CD14-positive monocyte (primary cell): ENCODE measurements around the gene B3GALT4. TPM values are rescaled to one million over a fixed set of nuclear protein-coding genes. Genes with fewer than 3 reads are reported as not detected.

Experiments
- DNase-seq, 3 donors: peaks; one replicate each; pipeline ENCODE4 v3.0.0-alpha.2; 2011 to 2022
- H2AFZ ChIP-seq: 2 replicates; pipeline ENCODE4 v1.6.0; 2012; ENCODE audit warnings: mild to moderate bottlenecking, low read depth, low read length, inconsistent platforms; ENCODE audit not compliant: insufficient read depth, poor library complexity, severe bottlenecking
- H3K27ac ChIP-seq, 2 donors: 1 replicate in 1 of 2; 2 replicates in 1 of 2; pipeline ENCODE4 v1.5.1; 2012 to 2013; ENCODE audit warnings: low read length in 2 of 2, control low read depth in 1 of 2, inconsistent platforms in 1 of 2, low read depth in 1 of 2, mild to moderate bottlenecking in 1 of 2
- H3K27me3 ChIP-seq, 2 donors: one replicate each; pipeline versions ENCODE4 v1.6.0 to v1.6.1; 2011 to 2013; ENCODE audit warnings: low read length in 2 of 2; ENCODE audit not compliant: control insufficient read depth in 2 of 2, insufficient read depth in 2 of 2
- H3K36me3 ChIP-seq, 2 donors: replicated peaks in 1 of 2; 1 replicate in 1 of 2; 2 replicates in 1 of 2; pipeline versions ENCODE4 v1.5.1 to v1.6.1; 2012 to 2013; ENCODE audit warnings: low read length in 2 of 2, control low read depth in 1 of 2, inconsistent platforms in 1 of 2, mild to moderate bottlenecking in 1 of 2; ENCODE audit not compliant: insufficient read depth in 2 of 2, control insufficient read depth in 1 of 2
- H3K4me1 ChIP-seq, 2 donors: 1 replicate in 1 of 2; 2 replicates in 1 of 2; pipeline versions ENCODE4 v1.5.1 to v1.6.1; 2012 to 2013; ENCODE audit warnings: low read length in 2 of 2, control low read depth in 1 of 2, inconsistent platforms in 1 of 2, mild to moderate bottlenecking in 1 of 2, moderate library complexity in 1 of 2; ENCODE audit not compliant: insufficient read depth in 2 of 2, control insufficient read depth in 1 of 2
- H3K4me2 ChIP-seq: replicated peaks from 2 replicates; pipeline ENCODE3; 2012; ENCODE audit warnings: low read length, moderate library complexity, mild to moderate bottlenecking; ENCODE audit not compliant: poor library complexity, severe bottlenecking; ENCODE audit errors: extremely low read depth
- H3K4me3 ChIP-seq, 3 experiments: fragments of 200-600 bp in 1 of 3; sonication (generic) in 1 of 3; replicated peaks in 1 of 3; 1 replicate in 2 of 3; 2 replicates in 1 of 3; pipeline ENCODE4 v1.5.1; 2011 to 2013; ENCODE audit warnings: low read length in 3 of 3, mild to moderate bottlenecking in 3 of 3, control low read depth in 2 of 3, low read depth in 2 of 3, inconsistent platforms in 1 of 3, moderate library complexity in 1 of 3
- H3K79me2 ChIP-seq: 2 replicates; pipeline ENCODE4 v1.6.0; 2012; ENCODE audit warnings: mild to moderate bottlenecking, control low read depth, inconsistent platforms, low read length, moderate library complexity; ENCODE audit not compliant: insufficient read depth
- H3K9ac ChIP-seq: 2 replicates; pipeline ENCODE4 v1.6.0; 2017; ENCODE audit warnings: low read length, mild to moderate bottlenecking; ENCODE audit not compliant: insufficient read depth, poor library complexity, severe bottlenecking
- H3K9me3 ChIP-seq, 2 donors: replicated peaks in 1 of 2; 1 replicate in 1 of 2; 2 replicates in 1 of 2; pipeline versions ENCODE4 v1.5.1 to v1.6.1; 2012 to 2013; ENCODE audit warnings: low read length in 2 of 2, control low read depth in 1 of 2; ENCODE audit not compliant: control insufficient read depth in 1 of 2, insufficient read depth in 1 of 2
- H4K20me1 ChIP-seq: 2 replicates; pipeline ENCODE4 v1.6.0; 2012; ENCODE audit warnings: mild to moderate bottlenecking, low read length, control low read depth, moderate library complexity; ENCODE audit not compliant: insufficient read depth
- H3K27ac Mint-ChIP-seq, 7 donors: one replicate each; pipeline ENCODE4 v1.8.0; 2020; ENCODE audit warnings: mild to moderate bottlenecking in 7 of 7, mixed read lengths in 7 of 7, moderate library complexity in 6 of 7, inconsistent platforms in 2 of 7
- H3K27me3 Mint-ChIP-seq, 3 donors: one replicate each; pipeline ENCODE4 v1.8.0; 2021 to 2022; ENCODE audit warnings: low read depth in 3 of 3, mild to moderate bottlenecking in 3 of 3, mixed read lengths in 3 of 3, moderate library complexity in 3 of 3, inconsistent platforms in 1 of 3
- H3K36me3 Mint-ChIP-seq, 2 donors: one replicate each; pipeline ENCODE4 v1.8.0; 2020; ENCODE audit warnings: mixed read lengths in 2 of 2, inconsistent platforms in 1 of 2, mild to moderate bottlenecking in 1 of 2
- H3K4me1 Mint-ChIP-seq: one replicate; pipeline ENCODE4 v1.8.0; 2020; ENCODE audit warnings: mild to moderate bottlenecking, mixed read lengths
- H3K4me3 Mint-ChIP-seq, 2 donors: one replicate each; pipeline ENCODE4 v1.8.0; 2020; ENCODE audit warnings: mild to moderate bottlenecking in 2 of 2, mixed read lengths in 2 of 2, moderate library complexity in 1 of 2
- H3K9me3 Mint-ChIP-seq, 7 donors: one replicate each; pipeline ENCODE4 v1.8.0; 2020 to 2022; ENCODE audit warnings: mixed read lengths in 7 of 7, mild to moderate bottlenecking in 6 of 7, moderate library complexity in 6 of 7, inconsistent platforms in 2 of 7
- WGBS: methylation state at CpG from one replicate; pipeline ENCODE4 v1.1.5; 2013; ENCODE audit warnings: missing lambda C conversion rate; ENCODE audit not compliant: insufficient coverage; 5-methylcytosine and 5-hydroxymethylcytosine counted together
- intact Hi-C, 2 donors: fragments of 100-400 bp; cut with micrococcal nuclease; formaldehyde crosslinking; loops; one replicate each; pipeline versions ENCODE4 v1.15.0 to v1.15.1; 2023
- polyA plus RNA-seq, 3 donors: library from polyadenylated mRNA; depleted of rRNA in 1 of 3; unstranded in 2 of 3; stranded (reverse) in 1 of 3; fragments of 300-500 nt in 2 of 3; fragments of >200 nt in 1 of 3; fragmentation: Illumina TruSeq in 2 of 3; gene quantifications; 1 replicate in 2 of 3; 2 replicates in 1 of 3; pipeline ENCODE4 v1.2.3, GENCODE V29; 2012 to 2021
- TF ChIP-seq, protein P1 (sequence below): fragments of 200-600 bp; IDR thresholded peaks from one replicate; pipeline ENCODE4 v1.8.0; 2022; ENCODE audit warnings: antibody characterized with exemption, mild to moderate bottlenecking

B3GALT4 gene
- polyA plus RNA-seq, 3 donors = 6.5 to 32.2 (median 28.5) TPM

DNA sequence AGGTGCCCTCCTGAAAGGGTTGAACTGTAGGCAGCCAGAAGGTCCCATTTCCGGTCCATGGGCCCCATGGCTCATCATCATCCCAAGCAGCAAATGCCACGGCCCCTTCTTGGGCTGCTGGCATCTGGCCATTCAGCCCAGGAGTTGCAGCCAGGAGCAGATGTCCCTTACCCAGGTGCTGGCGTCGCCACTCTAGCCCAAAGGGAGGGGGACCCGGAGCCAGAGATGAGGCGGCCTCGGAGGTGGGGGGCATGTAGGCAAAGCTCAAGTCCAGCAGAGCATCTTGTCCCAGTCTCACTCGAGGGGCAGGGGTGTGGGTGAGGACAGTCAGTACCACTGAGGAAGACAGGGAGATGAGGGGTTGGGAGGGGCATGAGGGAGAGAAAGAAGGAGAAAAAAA lies 28.1 kb downstream of the B3GALT4 start:
- no peaks in the 10 kb centered on the region for H3K27me3 ChIP-seq
- intact Hi-C loops = no loop called here
- no peak for DNase-seq
- Mint-ChIP-seq H3K4me1 (peaks cover 41% of the 10 kb centered on the region), H3K36me3 (peaks cover 49 to 80% of the 10 kb centered on the region in 2 donors), H3K9me3 (peaks cover 0 to 1% (median 0%) of the 10 kb centered on the region in 7 donors), H3K27me3 (no peaks in the 10 kb centered on the region), H3K4me3 (no peak overlapping the region), H3K27ac (peak overlapping the region in 3 of 7 donors; percentile 0 to 50 (median 21))
- no peak overlapping the region for H3K4me3 ChIP-seq
- H2AFZ ChIP-seq = no peak overlapping the region
- peaks cover 99% of the 10 kb centered on the region for H4K20me1 ChIP-seq
- WGBS = 96% methylated on average over 8 of the region's 8 CpGs
- no peak overlapping the region for H3K9ac ChIP-seq
- H3K27ac ChIP-seq = no peak overlapping the region
- TF ChIP-seq, protein P1, sequence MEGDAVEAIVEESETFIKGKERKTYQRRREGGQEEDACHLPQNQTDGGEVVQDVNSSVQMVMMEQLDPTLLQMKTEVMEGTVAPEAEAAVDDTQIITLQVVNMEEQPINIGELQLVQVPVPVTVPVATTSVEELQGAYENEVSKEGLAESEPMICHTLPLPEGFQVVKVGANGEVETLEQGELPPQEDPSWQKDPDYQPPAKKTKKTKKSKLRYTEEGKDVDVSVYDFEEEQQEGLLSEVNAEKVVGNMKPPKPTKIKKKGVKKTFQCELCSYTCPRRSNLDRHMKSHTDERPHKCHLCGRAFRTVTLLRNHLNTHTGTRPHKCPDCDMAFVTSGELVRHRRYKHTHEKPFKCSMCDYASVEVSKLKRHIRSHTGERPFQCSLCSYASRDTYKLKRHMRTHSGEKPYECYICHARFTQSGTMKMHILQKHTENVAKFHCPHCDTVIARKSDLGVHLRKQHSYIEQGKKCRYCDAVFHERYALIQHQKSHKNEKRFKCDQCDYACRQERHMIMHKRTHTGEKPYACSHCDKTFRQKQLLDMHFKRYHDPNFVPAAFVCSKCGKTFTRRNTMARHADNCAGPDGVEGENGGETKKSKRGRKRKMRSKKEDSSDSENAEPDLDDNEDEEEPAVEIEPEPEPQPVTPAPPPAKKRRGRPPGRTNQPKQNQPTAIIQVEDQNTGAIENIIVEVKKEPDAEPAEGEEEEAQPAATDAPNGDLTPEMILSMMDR = no peak
- H3K4me2 ChIP-seq = no peak overlapping the region
- H3K79me2 ChIP-seq = peaks cover 100% of the 10 kb centered on the region
- no peaks in the 10 kb centered on the region for H3K9me3 ChIP-seq
- H3K4me1 ChIP-seq = peaks cover 16 to 24% of the 10 kb centered on the region in 2 donors
- H3K36me3 ChIP-seq = peaks cover 38 to 80% of the 10 kb centered on the region in 2 donors

DNA sequence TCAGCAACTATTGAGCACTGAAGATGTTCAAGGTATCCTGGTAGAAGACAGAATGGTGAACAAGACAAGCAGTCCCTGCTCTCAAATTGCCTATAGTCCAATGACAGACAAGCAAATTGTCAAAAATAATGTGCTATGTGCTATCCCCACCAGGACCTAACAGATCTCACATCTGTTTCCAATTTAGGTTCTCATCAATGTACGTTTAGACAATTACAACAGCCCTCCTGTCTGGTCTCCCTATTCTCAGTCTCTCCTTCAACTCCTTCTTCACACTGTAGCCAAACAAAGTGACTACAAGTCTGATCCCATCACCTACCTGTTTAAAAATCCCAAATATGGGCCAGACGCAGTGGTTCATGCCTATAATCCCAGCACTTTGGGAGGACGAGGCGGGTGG lies 29.4 kb downstream of the B3GALT4 start:
- Histone ChIP-seq H4K20me1 (peaks cover 99% of the 10 kb centered on the region), H3K79me2 (peaks cover 100% of the 10 kb centered on the region), H3K4me3 (no peak overlapping the region), H3K9me3 (no peaks in the 10 kb centered on the region), H3K4me1 (peaks cover 3 to 11% of the 10 kb centered on the region in 2 donors), H3K4me2 (no peak overlapping the region), H2AFZ (no peak overlapping the region), H3K9ac (no peak overlapping the region), H3K27me3 (no peaks in the 10 kb centered on the region), H3K36me3 (peaks cover 40 to 87% of the 10 kb centered on the region in 2 donors), H3K27ac (peak overlapping the region in 1 of 2 donors; percentile 6)
- TF ChIP-seq, protein P1 = no peak
- 97% methylated on average over 4 of the region's 4 CpGs for WGBS
- no peak for DNase-seq
- Mint-ChIP-seq H3K4me1 (peaks cover 32% of the 10 kb centered on the region), H3K27ac (peak overlapping the region in 2 of 7 donors; percentile 42 to 62), H3K27me3 (no peaks in the 10 kb centered on the region), H3K9me3 (peaks cover 0 to 1% (median 0%) of the 10 kb centered on the region in 7 donors), H3K4me3 (no peak overlapping the region), H3K36me3 (peaks cover 53 to 84% of the 10 kb centered on the region in 2 donors)
- intact Hi-C loops = no loop called here
